Mesendoderm (in vitro differentiated cells): ENCODE results near the gene PDE9A.

ENCODE experiments used
- DNase-seq: peaks from one replicate; pipeline ENCODE4 v3.0.0; 2013
- H2AK5ac ChIP-seq: 2 replicates; pipeline ENCODE4 v1.6.1; 2013; ENCODE audit warnings: low read length, inconsistent platforms
- H2BK120ac ChIP-seq: 2 replicates; pipeline ENCODE4 v1.6.1; 2013; ENCODE audit warnings: low read depth, mild to moderate bottlenecking, low read length, moderate library complexity, mixed read lengths
- H2BK15ac ChIP-seq: replicated peaks from 2 replicates; pipeline ENCODE4 v1.6.1; 2013; ENCODE audit warnings: low read depth, mild to moderate bottlenecking, moderate library complexity
- H2BK5ac ChIP-seq: 2 replicates; pipeline ENCODE4 v1.6.1; 2013; ENCODE audit warnings: low read length, inconsistent platforms
- H3K18ac ChIP-seq: 2 replicates; pipeline ENCODE4 v1.6.1; 2013; ENCODE audit warnings: mild to moderate bottlenecking, low read length, mixed read lengths
- H3K23ac ChIP-seq: one replicate; pipeline ENCODE4 v1.6.1; 2013; ENCODE audit warnings: low read length
- H3K27ac ChIP-seq: 2 replicates; pipeline ENCODE4 v1.5.1; 2013; ENCODE audit warnings: low read depth, mild to moderate bottlenecking, inconsistent platforms, low read length, moderate library complexity
- H3K27me3 ChIP-seq: 2 replicates; pipeline ENCODE4 v1.6.1; 2013; ENCODE audit warnings: low read length, control low read depth, mild to moderate bottlenecking, inconsistent platforms; ENCODE audit not compliant: insufficient read depth, poor library complexity
- H3K36me3 ChIP-seq: 2 replicates; pipeline ENCODE4 v1.6.1; 2013; ENCODE audit warnings: low read length, inconsistent platforms; ENCODE audit not compliant: control insufficient read depth, insufficient read depth
- H3K4ac ChIP-seq: one replicate; pipeline ENCODE4 v1.6.1; 2013; ENCODE audit warnings: low read depth, mild to moderate bottlenecking, low read length, moderate library complexity
- H3K4me1 ChIP-seq: 2 replicates; pipeline ENCODE4 v1.6.1; 2013; ENCODE audit warnings: low read depth, low read length, inconsistent platforms; ENCODE audit not compliant: control insufficient read depth
- H3K4me2 ChIP-seq: 2 replicates; pipeline ENCODE4 v1.6.1; 2013; ENCODE audit warnings: low read length
- H3K4me3 ChIP-seq: 2 replicates; pipeline ENCODE4 v1.5.1; 2013; ENCODE audit warnings: mild to moderate bottlenecking, low read length
- H3K56ac ChIP-seq: one replicate; pipeline ENCODE4 v1.6.1; 2013; ENCODE audit warnings: low read length
- H3K79me1 ChIP-seq: 2 replicates; pipeline ENCODE4 v1.6.1; 2013; ENCODE audit warnings: low read length, inconsistent platforms
- H3K79me2 ChIP-seq: 2 replicates; pipeline ENCODE4 v1.6.1; 2013; ENCODE audit warnings: mild to moderate bottlenecking, low read length; ENCODE audit not compliant: control insufficient read depth, insufficient read depth
- H3K9ac ChIP-seq: 2 replicates; pipeline ENCODE4 v1.6.1; 2013; ENCODE audit warnings: low read length, inconsistent platforms
- H4K5ac ChIP-seq: one replicate; pipeline ENCODE4 v1.6.1; 2013; ENCODE audit warnings: low read length
- H4K8ac ChIP-seq: one replicate; pipeline ENCODE4 v1.6.1; 2013; ENCODE audit warnings: low read depth, mild to moderate bottlenecking, control low read depth, low read length, moderate library complexity
- WGBS: extraction: QIAGEN DNeasy Blood & Tissue Kit; methylation state at CpG from one replicate; pipeline ENCODE4 v1.1.7; 2013; ENCODE audit warnings: low lambda C conversion rate, missing lambda C conversion rate; ENCODE audit not compliant: insufficient coverage; ENCODE audit errors: extremely low coverage; 5-methylcytosine and 5-hydroxymethylcytosine counted together

PDE9A gene

DNA sequence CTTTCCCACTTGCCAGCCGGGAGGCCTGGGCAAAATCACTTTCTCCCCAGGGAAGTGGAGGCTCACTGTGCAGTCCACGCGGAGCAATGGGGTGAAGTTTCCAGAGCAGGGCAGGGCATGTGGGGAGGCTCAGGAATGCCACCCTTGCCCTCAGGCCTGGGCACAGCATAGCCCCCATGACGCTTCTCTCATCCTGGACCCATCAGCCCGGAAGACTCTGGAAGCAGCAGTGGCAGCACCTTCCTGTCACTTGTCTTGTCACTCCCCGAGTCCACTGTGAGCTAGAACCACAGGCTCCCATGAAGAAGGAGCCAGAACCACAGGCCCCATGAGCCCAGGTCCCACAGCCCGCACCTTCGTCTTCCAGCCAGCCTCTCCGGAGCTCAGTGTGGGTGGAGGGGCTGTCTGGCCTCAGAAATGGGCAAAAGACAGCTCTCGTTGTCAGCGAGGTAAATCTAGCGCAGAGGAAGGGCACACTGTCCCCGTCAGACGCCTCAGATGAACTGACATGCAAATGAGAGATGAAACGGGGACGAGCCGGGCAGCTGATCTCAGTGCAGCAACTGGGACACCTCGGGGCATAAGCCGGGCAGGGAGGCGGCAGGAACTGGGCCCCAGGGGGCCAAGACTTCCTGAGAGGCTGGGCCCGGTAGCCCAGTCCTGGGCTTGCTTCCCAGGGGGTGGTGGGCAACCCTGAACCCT, 6.1 kb downstream of the PDE9A start:
- H3K79me2 ChIP-seq, result peaks cover 72% of the 10 kb centered on the region
- no peak overlapping the region for H3K27ac ChIP-seq
- WGBS, result no CpG with 5 or more reads among the region's 21 CpGs
- no peak overlapping the region for H4K8ac ChIP-seq
- no peak overlapping the region for H3K18ac ChIP-seq
- no peak overlapping the region for H3K23ac ChIP-seq
- no peak overlapping the region for H2AK5ac ChIP-seq
- no peak overlapping the region for H3K4me2 ChIP-seq
- no peak overlapping the region for H3K9ac ChIP-seq
- peaks cover 11% of the 10 kb centered on the region for H3K4me1 ChIP-seq
- H3K4me3 ChIP-seq, result no peak overlapping the region
- no peaks in the 10 kb centered on the region for H3K27me3 ChIP-seq
- peaks cover 7% of the 10 kb centered on the region for H3K36me3 ChIP-seq
- no peak overlapping the region for H3K4ac ChIP-seq
- H3K56ac ChIP-seq, result no peak overlapping the region
- H2BK15ac ChIP-seq, result no peak overlapping the region
- H4K5ac ChIP-seq, result no peak overlapping the region
- no peak overlapping the region for H2BK5ac ChIP-seq
- no peak overlapping the region for H2BK120ac ChIP-seq
- DNase-seq, result no peak
- peaks cover 42% of the 10 kb centered on the region for H3K79me1 ChIP-seq

- no CpG with 5 or more reads among the region's 8 CpGs for WGBS
Measured at GRCh38 chr21:42660118-42660470, 6.7 kb downstream of the PDE9A start.

GRCh38 chr21:42661688-42662429, 8.4 kb downstream of the PDE9A start:
- Histone ChIP-seq H2BK5ac (no peak overlapping the region), H3K27me3 (no peaks in the 10 kb centered on the region), H3K4me3 (no peak overlapping the region), H3K18ac (no peak overlapping the region), H3K4me1 (no peaks in the 10 kb centered on the region), H3K56ac (no peak overlapping the region), H4K8ac (no peak overlapping the region), H3K79me1 (peaks cover 46% of the 10 kb centered on the region), H2AK5ac (no peak overlapping the region), H3K9ac (no peak overlapping the region), H3K4me2 (no peak overlapping the region), H2BK15ac (no peak overlapping the region), H3K79me2 (peaks cover 50% of the 10 kb centered on the region), H2BK120ac (no peak overlapping the region), H3K23ac (no peak overlapping the region), H3K4ac (no peak overlapping the region), H3K27ac (no peak overlapping the region), H3K36me3 (peaks cover 7% of the 10 kb centered on the region), H4K5ac (no peak overlapping the region)
- no peak for DNase-seq
- no CpG with 5 or more reads among the region's 25 CpGs for WGBS

More at GRCh38 chr21:42660118-42660470, 6.7 kb downstream of the PDE9A start:
- H4K5ac ChIP-seq, result no peak overlapping the region
- peaks cover 67% of the 10 kb centered on the region for H3K79me2 ChIP-seq
- no peak overlapping the region for H3K9ac ChIP-seq
- peaks cover 38% of the 10 kb centered on the region for H3K79me1 ChIP-seq
- H3K27ac ChIP-seq, result no peak overlapping the region
- DNase-seq, result no peak
- peaks cover 7% of the 10 kb centered on the region for H3K36me3 ChIP-seq
- no peak overlapping the region for H3K4ac ChIP-seq
- peaks cover 7% of the 10 kb centered on the region for H3K4me1 ChIP-seq
- H3K4me2 ChIP-seq, result no peak overlapping the region
- H2BK120ac ChIP-seq, result no peak overlapping the region
- H2AK5ac ChIP-seq, result no peak overlapping the region
- no peak overlapping the region for H2BK15ac ChIP-seq
- H3K18ac ChIP-seq, result no peak overlapping the region
- no peak overlapping the region for H2BK5ac ChIP-seq
- no peak overlapping the region for H3K23ac ChIP-seq
- H3K4me3 ChIP-seq, result no peak overlapping the region
- no peaks in the 10 kb centered on the region for H3K27me3 ChIP-seq
- no peak overlapping the region for H3K56ac ChIP-seq
- H4K8ac ChIP-seq, result no peak overlapping the region

DNA sequence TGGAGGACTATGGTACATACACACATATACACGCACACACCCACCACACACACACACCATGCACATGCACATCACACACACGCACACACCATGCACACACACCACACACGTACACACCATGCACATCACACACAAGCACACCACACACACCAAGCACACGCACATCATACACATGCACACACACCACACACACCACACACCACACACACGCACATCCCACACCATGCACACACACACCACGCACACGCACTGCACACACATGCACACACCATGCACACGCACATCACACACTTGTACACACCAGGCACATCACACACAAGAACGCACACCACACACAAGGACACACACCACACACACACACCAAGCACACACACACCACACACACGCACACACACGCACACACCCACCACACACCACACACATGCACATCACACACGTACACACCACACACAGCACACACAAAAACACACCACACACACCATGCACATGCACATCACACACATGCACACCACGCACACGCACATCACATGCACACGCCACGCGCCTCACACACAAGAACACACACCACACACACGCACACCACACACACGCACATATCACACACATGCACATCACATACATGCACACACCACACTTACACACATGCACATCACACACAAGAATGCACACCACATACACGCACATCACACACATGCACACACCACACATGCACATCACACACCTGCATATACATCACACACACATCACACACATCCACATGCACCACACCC, 9.2 kb downstream of the PDE9A start:
- peaks cover 7% of the 10 kb centered on the region for H3K36me3 ChIP-seq
- no peak overlapping the region for H2BK120ac ChIP-seq
- H3K27ac ChIP-seq, result no peak overlapping the region
- peak overlapping the region; percentile 24 for H3K23ac ChIP-seq
- H3K79me2 ChIP-seq, result peaks cover 43% of the 10 kb centered on the region
- no peak overlapping the region for H4K8ac ChIP-seq
- no peak for DNase-seq
- H3K56ac ChIP-seq, result no peak overlapping the region
- H3K4ac ChIP-seq, result no peak overlapping the region
- no peak overlapping the region for H2BK5ac ChIP-seq
- H3K9ac ChIP-seq, result no peak overlapping the region
- H3K4me2 ChIP-seq, result no peak overlapping the region
- no peak overlapping the region for H4K5ac ChIP-seq
- H2BK15ac ChIP-seq, result no peak overlapping the region
- peaks cover 43% of the 10 kb centered on the region for H3K79me1 ChIP-seq
- H3K27me3 ChIP-seq, result no peaks in the 10 kb centered on the region
- no peaks in the 10 kb centered on the region for H3K4me1 ChIP-seq
- H3K18ac ChIP-seq, result no peak overlapping the region
- H3K4me3 ChIP-seq, result no peak overlapping the region
- 100% methylated on average over 3 of the region's 20 CpGs for WGBS
- H2AK5ac ChIP-seq, result no peak overlapping the region

- DNase-seq, result no peak
- Histone ChIP-seq H3K79me2 (peaks cover 36% of the 10 kb centered on the region), H3K27me3 (no peaks in the 10 kb centered on the region), H3K4me2 (no peak overlapping the region), H2BK5ac (no peak overlapping the region), H3K4me3 (no peak overlapping the region), H2AK5ac (no peak overlapping the region), H3K4ac (no peak overlapping the region), H3K36me3 (peaks cover 7% of the 10 kb centered on the region), H2BK15ac (no peak overlapping the region), H3K56ac (no peak overlapping the region), H3K79me1 (peaks cover 40% of the 10 kb centered on the region), H3K9ac (no peak overlapping the region), H3K23ac (no peak overlapping the region), H3K18ac (no peak overlapping the region), H4K5ac (no peak overlapping the region), H3K27ac (no peak overlapping the region), H3K4me1 (no peaks in the 10 kb centered on the region), H4K8ac (no peak overlapping the region), H2BK120ac (no peak overlapping the region)
- no CpG with 5 or more reads among the region's 18 CpGs for WGBS
Measured at GRCh38 chr21:42663200-42663750, 9.9 kb downstream of the PDE9A start.
